ENCODE measurements around the gene WDR64. TPM values are rescaled to one million over a fixed set of nuclear protein-coding genes. Genes with fewer than 3 reads are reported as not detected.

WDR64 gene
- total RNA-seq, 1 experiment from 2014 or later = not detected

- Histone ChIP-seq H3K36me3 (ENCODE audit: insufficient read depth, low read length, poor library complexity, severe bottlenecking) (no peaks in the 10 kb centered on the region), H3K9me3 (ENCODE audit: low read depth, low read length, poor library complexity, severe bottlenecking) (no peaks in the 10 kb centered on the region), H3K4me3 (ENCODE audit: low read depth, low read length, poor library complexity, severe bottlenecking) (no peak overlapping the region), H3K4me1 (ENCODE audit: insufficient read depth, low read length, poor library complexity, severe bottlenecking) (no peaks in the 10 kb centered on the region), H3K27ac (ENCODE audit: low read depth, low read length, poor library complexity, severe bottlenecking) (no peak overlapping the region), H3K27me3 (replicated peaks; ENCODE audit: insufficient read depth, low read depth, low read length, poor library complexity) (no peaks in the 10 kb centered on the region)
- CTCF ChIA-PET = no interaction called here
- BruUV-seq (replicated peaks) = no TSS peak
- no peak for DNase-seq (ENCODE audit: low spot score)
- TF ChIP-seq EZH2 (IDR thresholded peaks at IDR 0.05; ENCODE audit: borderline replicate concordance, low read depth, low read length, poor library complexity, severe bottlenecking) (no peak), CTCF (conservative IDR thresholded peaks at IDR 0.05; ENCODE audit: low read depth, low read length) (no peak)
- POLR2A ChIA-PET (ENCODE audit: low non-redundant PET) = no interaction called here
- intact Hi-C loops (cut with micrococcal nuclease; ENCODE audit: unreplicated experiment) = no loop called here
These were observed 14.3 kb downstream of the WDR64 start for GRCh38 chr1:241666419-241666818.

GRCh38 chr1:241672301-241672700 is 20.2 kb downstream of the WDR64 start:
- H3K4me1 ChIP-seq (ENCODE audit: insufficient read depth, low read length, poor library complexity, severe bottlenecking) = no peaks in the 10 kb centered on the region
- DNase-seq (ENCODE audit: low spot score) = no peak
- H3K27ac ChIP-seq (ENCODE audit: low read depth, low read length, poor library complexity, severe bottlenecking) = no peak overlapping the region
- intact Hi-C loops (cut with micrococcal nuclease; ENCODE audit: unreplicated experiment) = no loop called here
- CTCF ChIA-PET = no interaction called here
- no peaks in the 10 kb centered on the region for H3K27me3 ChIP-seq (replicated peaks; ENCODE audit: insufficient read depth, low read depth, low read length, poor library complexity)
- POLR2A ChIA-PET (ENCODE audit: low non-redundant PET) = no interaction called here
- H3K9me3 ChIP-seq (ENCODE audit: low read depth, low read length, poor library complexity, severe bottlenecking) = no peaks in the 10 kb centered on the region
- TF ChIP-seq EZH2 (IDR thresholded peaks at IDR 0.05; ENCODE audit: borderline replicate concordance, low read depth, low read length, poor library complexity, severe bottlenecking) (no peak), CTCF (conservative IDR thresholded peaks at IDR 0.05; ENCODE audit: low read depth, low read length) (no peak)
- BruUV-seq (replicated peaks) = no TSS peak
- no peak overlapping the region for H3K4me3 ChIP-seq (ENCODE audit: low read depth, low read length, poor library complexity, severe bottlenecking)
- no peaks in the 10 kb centered on the region for H3K36me3 ChIP-seq (ENCODE audit: insufficient read depth, low read length, poor library complexity, severe bottlenecking)

GRCh38 chr1:241674805-241675384 is 22.8 kb downstream of the WDR64 start:
- CTCF ChIA-PET = no interaction called here
- DNase-seq (ENCODE audit: low spot score) = no peak

More at GRCh38 chr1:241674805-241675384, 22.8 kb downstream of the WDR64 start:
- no peaks in the 10 kb centered on the region for H3K27me3 ChIP-seq (replicated peaks; ENCODE audit: insufficient read depth, low read depth, low read length, poor library complexity)
- intact Hi-C loops (cut with micrococcal nuclease; ENCODE audit: unreplicated experiment) = no loop called here
- POLR2A ChIA-PET (ENCODE audit: low non-redundant PET) = no interaction called here
- BruUV-seq (replicated peaks) = no TSS peak
- H3K27ac ChIP-seq (ENCODE audit: low read depth, low read length, poor library complexity, severe bottlenecking) = no peak overlapping the region
- H3K4me3 ChIP-seq (ENCODE audit: low read depth, low read length, poor library complexity, severe bottlenecking) = no peak overlapping the region
- H3K9me3 ChIP-seq (ENCODE audit: low read depth, low read length, poor library complexity, severe bottlenecking) = no peaks in the 10 kb centered on the region
- H3K36me3 ChIP-seq (ENCODE audit: insufficient read depth, low read length, poor library complexity, severe bottlenecking) = no peaks in the 10 kb centered on the region
- TF ChIP-seq EZH2 (IDR thresholded peaks at IDR 0.05; ENCODE audit: borderline replicate concordance, low read depth, low read length, poor library complexity, severe bottlenecking) (no peak), CTCF (conservative IDR thresholded peaks at IDR 0.05; ENCODE audit: low read depth, low read length) (no peak)
- H3K4me1 ChIP-seq (ENCODE audit: insufficient read depth, low read length, poor library complexity, severe bottlenecking) = peaks cover 8% of the 10 kb centered on the region

Data from A673 (cell line).